Tibial nerve (tissue), 4 donors: ENCODE measurements around the gene GMEB2. TPM values are rescaled to one million over a fixed set of nuclear protein-coding genes. Genes with fewer than 3 reads are reported as not detected.

Experiments used
- DNase-seq, 2 donors: peaks; one replicate each; pipeline ENCODE4 v3.0.0-alpha.2; 2019; ENCODE audit warnings: low spot score in 2 of 2
- H3K27ac ChIP-seq, 4 donors: fragments of 200-600 bp; sonication (generic) in 3 of 4; one replicate each; pipeline ENCODE4 v1.5.1; 2017 to 2019; ENCODE audit warnings: mild to moderate bottlenecking in 1 of 4
- H3K27me3 ChIP-seq, 2 donors: fragments of 200-600 bp; sonication (generic) in 1 of 2; one replicate each; pipeline versions ENCODE4 v1.5.1 to v1.6.0; 2017 to 2019
- H3K36me3 ChIP-seq, 3 donors: fragments of 200-600 bp; sonication (generic); one replicate each; pipeline ENCODE4 v1.5.1; 2018 to 2019
- H3K4me1 ChIP-seq, 4 donors: fragments of 200-600 bp; sonication (generic) in 3 of 4; one replicate each; pipeline ENCODE4 v1.5.1; 2017 to 2019
- H3K4me3 ChIP-seq, 4 donors: fragments of 200-600 bp; sonication (generic) in 3 of 4; one replicate each; pipeline ENCODE4 v1.5.1; 2017 to 2019; ENCODE audit warnings: mild to moderate bottlenecking in 1 of 4, moderate library complexity in 1 of 4
- H3K9me3 ChIP-seq, 4 donors: fragments of 200-600 bp; sonication (generic) in 3 of 4; one replicate each; pipeline ENCODE4 v1.5.1; 2017 to 2019
- EP300 ChIP-seq, 2 donors: sonication (generic); formaldehyde crosslinking; IDR thresholded peaks; one replicate each; pipeline ENCODE4 v1.6.1; 2017; ENCODE audit warnings: antibody characterized with exemption in 2 of 2, mild to moderate bottlenecking in 1 of 2
- POLR2A ChIP-seq, 2 donors: fragments of 450-650 bp; IDR thresholded peaks; one replicate each; pipeline ENCODE4 v1.6.1; 2017; ENCODE audit warnings: antibody characterized with exemption in 2 of 2, mild to moderate bottlenecking in 2 of 2, moderate library complexity in 2 of 2
- WGBS, 2 donors: methylation state at CpG; one replicate each; pipeline ENCODE4 v1.1.5; 2018; 5-methylcytosine and 5-hydroxymethylcytosine counted together
- total RNA-seq, 4 donors: library from RNA; depleted of rRNA; stranded (reverse); fragments of >200 nt; gene quantifications; one replicate each; pipeline ENCODE4 v1.1.0, GENCODE V29; 2016
- TF ChIP-seq, protein P1 (sequence below), 5 experiments: fragments of 200-600 bp in 3 of 5; fragments of 450-650 bp in 2 of 5; sonication (generic) in 3 of 5; IDR thresholded peaks; one replicate each; pipeline ENCODE4 v1.5.1; 2016 to 2019; ENCODE audit warnings: antibody characterized with exemption in 5 of 5, mild to moderate bottlenecking in 3 of 5, moderate library complexity in 2 of 5

The GMEB2 gene
- total RNA-seq, 4 donors from 2014 or later: 12.5 to 14.7 (median 13.7) TPM

DNA sequence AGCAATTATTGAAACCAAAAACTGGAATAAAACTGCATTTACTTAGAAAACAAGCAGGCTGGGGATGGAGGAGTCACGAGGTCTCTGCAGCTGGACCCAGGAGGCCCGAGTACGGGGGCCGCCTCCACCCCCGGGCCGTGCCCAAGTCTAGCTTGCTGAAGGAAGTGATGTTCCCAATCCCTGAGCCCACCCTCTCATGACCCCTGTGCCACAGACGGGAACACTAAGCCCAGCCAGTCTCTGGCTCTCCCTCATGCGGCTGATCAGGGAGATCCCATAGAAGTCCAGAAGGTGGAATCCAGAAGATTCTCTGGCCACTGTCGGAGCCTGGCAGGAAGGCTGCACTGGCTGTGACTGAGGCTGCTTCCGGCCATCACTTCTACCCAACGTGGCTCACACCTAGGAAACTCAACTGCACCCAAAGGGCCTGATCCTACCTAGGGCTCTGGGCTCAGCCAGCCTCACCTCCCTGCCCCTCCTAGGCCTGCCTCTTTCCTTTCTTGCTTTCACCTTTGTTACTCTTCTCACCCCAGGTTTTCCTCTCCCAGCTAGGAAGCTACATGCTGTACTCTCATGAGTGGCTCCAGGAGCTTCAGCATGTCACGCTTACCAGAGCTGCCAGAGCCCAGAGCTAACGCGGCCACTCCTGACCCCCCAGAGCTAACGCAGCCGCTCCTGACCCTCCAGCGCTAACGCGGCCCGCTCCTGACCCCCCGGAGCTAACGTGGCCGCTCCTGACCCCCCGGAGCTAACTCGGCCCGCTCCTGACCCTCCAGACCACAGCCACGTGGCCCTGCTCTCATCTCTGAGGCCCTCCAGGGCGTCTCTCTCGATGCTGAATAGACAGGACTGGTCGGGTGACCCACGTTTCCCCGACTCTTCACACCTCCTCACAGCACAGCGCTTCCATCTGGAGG, 28.2 kb downstream of the GMEB2 start:
- TF ChIP-seq, protein P1, sequence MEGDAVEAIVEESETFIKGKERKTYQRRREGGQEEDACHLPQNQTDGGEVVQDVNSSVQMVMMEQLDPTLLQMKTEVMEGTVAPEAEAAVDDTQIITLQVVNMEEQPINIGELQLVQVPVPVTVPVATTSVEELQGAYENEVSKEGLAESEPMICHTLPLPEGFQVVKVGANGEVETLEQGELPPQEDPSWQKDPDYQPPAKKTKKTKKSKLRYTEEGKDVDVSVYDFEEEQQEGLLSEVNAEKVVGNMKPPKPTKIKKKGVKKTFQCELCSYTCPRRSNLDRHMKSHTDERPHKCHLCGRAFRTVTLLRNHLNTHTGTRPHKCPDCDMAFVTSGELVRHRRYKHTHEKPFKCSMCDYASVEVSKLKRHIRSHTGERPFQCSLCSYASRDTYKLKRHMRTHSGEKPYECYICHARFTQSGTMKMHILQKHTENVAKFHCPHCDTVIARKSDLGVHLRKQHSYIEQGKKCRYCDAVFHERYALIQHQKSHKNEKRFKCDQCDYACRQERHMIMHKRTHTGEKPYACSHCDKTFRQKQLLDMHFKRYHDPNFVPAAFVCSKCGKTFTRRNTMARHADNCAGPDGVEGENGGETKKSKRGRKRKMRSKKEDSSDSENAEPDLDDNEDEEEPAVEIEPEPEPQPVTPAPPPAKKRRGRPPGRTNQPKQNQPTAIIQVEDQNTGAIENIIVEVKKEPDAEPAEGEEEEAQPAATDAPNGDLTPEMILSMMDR (IDR thresholded peaks at IDR 0.05): no peak
- TF ChIP-seq POLR2A (IDR thresholded peaks at IDR 0.05) (no peak), EP300 (IDR thresholded peaks at IDR 0.05) (no peak)
- Histone ChIP-seq H3K4me1 (peaks cover 0 to 8% (median 0%) of the 10 kb centered on the region in 4 donors), H3K4me3 (no peak overlapping the region), H3K36me3 (peaks cover 0 to 93% (median 14%) of the 10 kb centered on the region in 3 donors), H3K27ac (no peak overlapping the region), H3K9me3 (no peaks in the 10 kb centered on the region), H3K27me3 (no peaks in the 10 kb centered on the region)
- WGBS, 2 donors: 79 to 82% methylated on average over 33 of the region's 33 CpGs
- no peak for DNase-seq

DNA sequence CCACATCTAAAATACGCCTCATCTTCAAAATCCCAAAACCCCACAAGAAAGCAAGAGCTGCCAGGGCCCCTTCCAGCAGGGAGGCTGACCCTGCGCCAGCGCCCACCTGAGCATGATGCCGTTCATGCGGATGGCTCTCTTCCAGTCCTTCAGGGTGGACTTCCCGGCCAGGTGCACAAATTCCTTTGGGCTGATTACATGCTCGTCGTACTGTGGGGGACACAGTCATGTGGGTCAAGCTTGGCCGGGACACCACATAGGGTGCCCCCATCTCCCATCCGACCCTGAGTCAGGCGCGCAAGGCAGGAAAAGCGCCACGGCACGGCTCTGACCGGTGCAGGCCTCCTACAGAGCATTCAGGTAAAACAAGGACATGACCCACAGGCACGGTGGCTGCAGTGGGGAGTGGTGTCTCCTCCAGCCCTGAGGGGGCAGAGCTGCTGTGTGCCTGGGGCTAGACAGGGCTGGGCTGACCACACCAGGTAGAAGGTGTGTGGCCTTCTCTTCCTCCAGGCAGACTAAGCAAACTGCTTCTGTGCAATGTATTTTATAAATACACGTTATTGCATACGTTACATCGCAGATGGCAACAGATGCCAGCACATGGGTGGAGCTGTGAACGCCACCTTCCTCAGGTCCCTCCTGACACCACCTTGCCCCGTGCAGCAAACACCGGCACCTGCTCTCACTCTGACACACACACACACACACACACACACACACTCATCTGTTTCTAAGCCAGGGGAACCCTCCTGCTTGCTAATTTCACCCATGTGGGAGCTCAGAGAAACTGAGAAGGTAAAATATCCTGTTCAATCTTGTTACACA, 29.0 kb downstream of the GMEB2 start:
- peaks cover 0 to 8% (median 0%) of the 10 kb centered on the region in 4 donors for H3K4me1 ChIP-seq
- H3K36me3 ChIP-seq: peaks cover 0 to 95% (median 14%) of the 10 kb centered on the region in 3 donors
- TF ChIP-seq EP300 (IDR thresholded peaks at IDR 0.05): no peak
- H3K27me3 ChIP-seq: no peaks in the 10 kb centered on the region
- H3K27ac ChIP-seq: no peak overlapping the region
- no peak overlapping the region for H3K4me3 ChIP-seq
- DNase-seq: no peak
- no peaks in the 10 kb centered on the region for H3K9me3 ChIP-seq
- WGBS, 2 donors: 85 to 91% methylated on average over 17 to 23 of the region's 23 CpGs

DNA sequence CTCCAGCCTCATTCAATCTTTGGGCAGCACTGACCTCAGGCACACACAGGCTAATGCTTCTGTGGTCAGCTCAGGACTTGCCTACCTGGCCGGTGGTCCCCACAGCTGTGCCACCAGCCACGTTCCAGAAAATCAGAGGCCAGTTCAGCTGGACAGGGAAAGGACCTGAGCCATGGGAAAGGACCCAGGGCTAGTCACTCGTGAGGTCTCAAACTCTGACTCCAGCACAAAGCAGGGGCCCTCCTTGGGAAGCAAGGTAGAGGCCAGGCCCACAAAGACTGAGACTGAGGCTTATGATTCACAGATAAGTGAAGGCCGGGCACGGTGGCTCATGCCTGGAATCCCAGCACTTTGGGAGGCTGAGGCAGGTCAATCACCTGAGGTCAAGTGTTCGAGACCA, 30.5 kb downstream of the GMEB2 start:
- 93 to 97% methylated on average over 6 of the region's 6 CpGs for WGBS, 2 donors
- DNase-seq: no peak
- H3K36me3 ChIP-seq: peaks cover 0 to 95% (median 14%) of the 10 kb centered on the region in 3 donors

DNA sequence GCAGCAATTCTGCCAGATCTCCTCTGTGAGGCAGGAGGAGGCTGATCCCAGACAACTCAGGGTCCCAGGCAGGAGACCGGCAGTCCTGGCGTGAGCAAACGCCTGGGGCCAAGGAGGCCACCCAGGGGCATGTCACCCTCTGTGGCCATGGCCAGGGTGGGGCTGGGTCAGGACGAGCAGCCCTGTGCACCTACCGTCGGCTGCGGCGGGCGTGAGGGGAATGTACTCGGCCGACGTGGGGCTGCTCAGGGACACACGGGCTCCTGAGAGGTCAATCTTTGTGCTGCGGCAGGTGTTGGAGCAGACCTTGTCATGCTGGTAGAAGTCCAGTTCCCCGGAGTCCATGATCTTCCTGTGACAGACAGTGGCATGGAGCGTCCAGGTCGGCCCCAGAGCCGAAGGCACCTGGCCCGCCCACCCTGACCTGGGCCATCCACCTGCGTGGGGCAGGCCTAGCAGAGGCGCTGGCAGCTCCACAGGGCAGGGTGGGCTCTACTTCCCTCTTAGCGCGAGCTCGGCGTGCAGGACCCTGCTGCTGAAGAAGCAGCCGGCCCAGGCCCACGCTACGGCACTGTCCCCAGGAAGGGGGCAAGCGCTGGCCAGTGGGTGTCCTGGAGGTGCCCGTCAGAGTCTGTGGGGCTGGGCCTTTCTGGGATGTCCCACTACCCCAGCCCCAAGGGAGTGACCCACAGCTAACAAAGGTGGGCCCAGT, 31.3 kb downstream of the GMEB2 start:
- H3K4me1 ChIP-seq: peaks cover 0 to 8% (median 0%) of the 10 kb centered on the region in 4 donors
- TF ChIP-seq, protein P1 (IDR thresholded peaks at IDR 0.05): no peak
- no peak for TF ChIP-seq POLR2A (IDR thresholded peaks at IDR 0.05)
- no peak for TF ChIP-seq EP300 (IDR thresholded peaks at IDR 0.05)
- WGBS, 2 donors: 83 to 88% methylated on average over 11 to 25 of the region's 30 CpGs
- no peaks in the 10 kb centered on the region for H3K27me3 ChIP-seq
- no peaks in the 10 kb centered on the region for H3K9me3 ChIP-seq
- no peak overlapping the region for H3K4me3 ChIP-seq
- no peak overlapping the region for H3K27ac ChIP-seq
- H3K36me3 ChIP-seq: peaks cover 0 to 95% (median 20%) of the 10 kb centered on the region in 3 donors
- no peak for DNase-seq

More for the DNA sequence above, 30.5 kb downstream of the GMEB2 start:
- TF ChIP-seq POLR2A (IDR thresholded peaks at IDR 0.05) (no peak), EP300 (IDR thresholded peaks at IDR 0.05) (no peak)
- TF ChIP-seq, protein P1 (IDR thresholded peaks at IDR 0.05): no peak
- Histone ChIP-seq H3K9me3 (no peaks in the 10 kb centered on the region), H3K27me3 (no peaks in the 10 kb centered on the region), H3K27ac (no peak overlapping the region), H3K4me1 (peaks cover 0 to 8% (median 0%) of the 10 kb centered on the region in 4 donors), H3K4me3 (no peak overlapping the region)

DNA sequence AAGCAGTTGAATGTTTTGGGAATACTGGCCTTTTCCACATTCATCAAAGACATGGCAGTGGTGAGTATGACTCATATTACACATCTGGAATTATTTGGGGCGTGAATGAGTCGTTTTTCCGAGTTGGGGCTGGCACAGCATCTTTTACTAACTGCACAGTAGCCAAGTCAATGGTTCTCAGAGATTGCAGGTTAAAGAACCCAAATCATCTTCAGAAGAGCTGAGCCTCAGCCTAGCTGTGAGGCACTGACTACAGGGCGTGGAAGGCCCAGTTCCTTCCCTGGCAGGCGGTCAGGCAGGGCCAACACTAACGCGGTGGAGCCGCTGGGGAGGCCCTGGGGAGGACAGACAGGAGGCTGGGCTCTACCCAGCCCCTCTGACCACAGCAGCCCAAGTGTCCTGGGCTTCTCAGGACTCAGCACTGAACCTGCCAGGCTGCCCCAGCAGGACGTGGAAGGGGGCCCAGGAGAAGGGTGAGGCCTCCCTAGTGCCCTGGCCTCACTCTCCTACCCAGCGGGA, 32.8 kb downstream of the GMEB2 start:
- WGBS, 2 donors: 71 to 79% methylated on average over 5 to 10 of the region's 10 CpGs
- Histone ChIP-seq H3K9me3 (no peaks in the 10 kb centered on the region), H3K27me3 (no peaks in the 10 kb centered on the region), H3K36me3 (peaks cover 0 to 96% (median 25%) of the 10 kb centered on the region in 3 donors), H3K4me1 (peaks cover 0 to 16% (median 0%) of the 10 kb centered on the region in 4 donors), H3K4me3 (no peak overlapping the region), H3K27ac (peak overlapping the region in 3 of 4 donors; percentile 44 to 53 (median 50))
- peak in 1 of 2 donors; percentile 23 for DNase-seq
- TF ChIP-seq EP300 (IDR thresholded peaks at IDR 0.05) (no peak), POLR2A (IDR thresholded peaks at IDR 0.05) (no peak)
- TF ChIP-seq, protein P1 (IDR thresholded peaks at IDR 0.05): no peak
